ENCODE measurements around the gene LBX2. TPM values are rescaled to one million over a fixed set of nuclear protein-coding genes. Genes with fewer than 3 reads are reported as not detected.

LBX2 gene
- total and polyA plus RNA-seq, 9 of the 15 experiments (the other 6 are each of a cell fraction or from before 2014, with no cell fraction given), result 0.39 to 6.2 (median 1.8) TPM; not detected in 1

DNA sequence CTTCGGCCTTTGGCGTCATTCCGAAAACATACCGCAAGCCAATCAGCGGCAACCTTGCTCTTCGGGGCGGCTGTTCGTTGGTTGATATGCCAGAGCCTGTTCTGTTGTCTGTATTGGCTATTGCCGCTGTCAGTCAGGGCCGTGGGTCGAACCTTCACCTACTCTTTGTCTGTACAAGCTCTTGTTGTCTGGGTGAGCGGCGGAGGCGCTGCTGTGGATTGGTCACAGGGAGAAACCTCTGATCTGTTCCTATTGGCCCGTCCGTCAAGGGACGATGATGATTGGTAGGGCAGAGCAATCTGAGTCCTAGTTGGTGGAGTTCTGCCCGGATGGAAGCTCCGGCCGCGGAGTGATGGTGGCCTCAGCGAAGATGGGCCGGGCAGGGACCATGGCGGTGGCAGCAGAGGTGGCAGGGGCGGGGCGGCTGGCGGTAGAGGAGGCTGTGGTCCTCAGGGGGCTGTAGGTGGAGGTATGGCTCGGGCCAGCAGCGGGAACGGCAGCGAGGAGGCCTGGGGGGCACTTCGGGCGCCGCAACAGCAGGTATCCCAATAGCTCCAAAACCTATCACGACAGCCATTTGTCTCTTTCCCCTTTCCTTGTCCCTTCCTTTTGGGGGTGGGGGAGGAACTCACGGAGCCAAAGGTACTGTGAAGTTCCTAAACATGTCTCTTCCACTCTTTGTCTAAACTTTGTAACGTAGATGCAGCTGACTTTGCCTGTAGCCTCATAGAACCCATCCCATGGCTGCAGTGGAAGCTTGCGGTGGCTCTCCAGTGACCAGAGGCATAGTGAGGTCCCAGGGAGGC, 41.1 kb downstream of the LBX2 start, which contains the start of gene WBP1 (continued):
- TF ChIP-seq RBM15 (IDR thresholded peaks at IDR 0.05; ENCODE audit: insufficient read depth, low read length) (no peak), HDAC8 (tag; IDR thresholded peaks at IDR 0.05) (no peak), ZNF444 (CRISPR knock-in tag; IDR thresholded peaks at IDR 0.05) (no peak), EP400 (IDR thresholded peaks at IDR 0.05) (peak; percentile 33; the same call in 1 of the 2 replicates), ZNF778 (CRISPR knock-in tag; IDR thresholded peaks at IDR 0.05) (no peak), ESRRB (CRISPR knock-in tag; IDR thresholded peaks at IDR 0.05; ENCODE audit: borderline replicate concordance) (no peak), POLR2AphosphoS2 (IDR thresholded peaks at IDR 0.05; ENCODE audit: low read length) (no peak; the same call in 1 of the 2 replicates), FUS (optimal IDR thresholded peaks at IDR 0.05; ENCODE audit: low read depth, low read length) (no peak), ZNF668 (CRISPR knock-in tag; IDR thresholded peaks at IDR 0.05) (no peak), DPF2 (IDR thresholded peaks at IDR 0.05) (no peak), HDAC6 (IDR thresholded peaks at IDR 0.05; ENCODE audit: low read depth, low read length) (no peak), TSC22D4 (tag; IDR thresholded peaks at IDR 0.05) (no peak), DACH1 (IDR thresholded peaks at IDR 0.05; ENCODE audit: partially characterized antibody) (no peak), PKNOX1 (IDR thresholded peaks at IDR 0.05) (peak; percentile 100), HNRNPL (IDR thresholded peaks at IDR 0.05; ENCODE audit: low read depth, low read length) (no peak), ZNF717 (CRISPR knock-in tag; IDR thresholded peaks at IDR 0.05) (no peak)
- TF ChIP-seq, protein P1, sequence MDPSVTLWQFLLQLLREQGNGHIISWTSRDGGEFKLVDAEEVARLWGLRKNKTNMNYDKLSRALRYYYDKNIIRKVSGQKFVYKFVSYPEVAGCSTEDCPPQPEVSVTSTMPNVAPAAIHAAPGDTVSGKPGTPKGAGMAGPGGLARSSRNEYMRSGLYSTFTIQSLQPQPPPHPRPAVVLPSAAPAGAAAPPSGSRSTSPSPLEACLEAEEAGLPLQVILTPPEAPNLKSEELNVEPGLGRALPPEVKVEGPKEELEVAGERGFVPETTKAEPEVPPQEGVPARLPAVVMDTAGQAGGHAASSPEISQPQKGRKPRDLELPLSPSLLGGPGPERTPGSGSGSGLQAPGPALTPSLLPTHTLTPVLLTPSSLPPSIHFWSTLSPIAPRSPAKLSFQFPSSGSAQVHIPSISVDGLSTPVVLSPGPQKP (CRISPR knock-in tag; IDR thresholded peaks at IDR 0.05), result no peak
- TF ChIP-seq, protein P2, sequence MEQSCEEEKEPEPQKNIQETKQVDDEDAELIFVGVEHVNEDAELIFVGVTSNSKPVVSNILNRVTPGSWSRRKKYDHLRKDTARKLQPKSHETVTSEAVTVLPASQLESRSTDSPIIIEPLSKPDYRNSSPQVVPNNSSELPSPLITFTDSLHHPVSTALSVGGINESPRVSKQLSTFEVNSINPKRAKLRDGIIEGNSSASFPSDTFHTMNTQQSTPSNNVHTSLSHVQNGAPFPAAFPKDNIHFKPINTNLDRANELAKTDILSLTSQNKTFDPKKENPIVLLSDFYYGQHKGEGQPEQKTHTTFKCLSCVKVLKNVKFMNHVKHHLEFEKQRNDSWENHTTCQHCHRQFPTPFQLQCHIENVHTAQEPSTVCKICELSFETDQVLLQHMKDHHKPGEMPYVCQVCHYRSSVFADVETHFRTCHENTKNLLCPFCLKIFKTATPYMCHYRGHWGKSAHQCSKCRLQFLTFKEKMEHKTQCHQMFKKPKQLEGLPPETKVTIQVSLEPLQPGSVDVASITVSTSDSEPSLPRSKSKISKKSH (CRISPR knock-in tag; IDR thresholded peaks at IDR 0.05), result no peak
- TF ChIP-seq, protein P3, sequence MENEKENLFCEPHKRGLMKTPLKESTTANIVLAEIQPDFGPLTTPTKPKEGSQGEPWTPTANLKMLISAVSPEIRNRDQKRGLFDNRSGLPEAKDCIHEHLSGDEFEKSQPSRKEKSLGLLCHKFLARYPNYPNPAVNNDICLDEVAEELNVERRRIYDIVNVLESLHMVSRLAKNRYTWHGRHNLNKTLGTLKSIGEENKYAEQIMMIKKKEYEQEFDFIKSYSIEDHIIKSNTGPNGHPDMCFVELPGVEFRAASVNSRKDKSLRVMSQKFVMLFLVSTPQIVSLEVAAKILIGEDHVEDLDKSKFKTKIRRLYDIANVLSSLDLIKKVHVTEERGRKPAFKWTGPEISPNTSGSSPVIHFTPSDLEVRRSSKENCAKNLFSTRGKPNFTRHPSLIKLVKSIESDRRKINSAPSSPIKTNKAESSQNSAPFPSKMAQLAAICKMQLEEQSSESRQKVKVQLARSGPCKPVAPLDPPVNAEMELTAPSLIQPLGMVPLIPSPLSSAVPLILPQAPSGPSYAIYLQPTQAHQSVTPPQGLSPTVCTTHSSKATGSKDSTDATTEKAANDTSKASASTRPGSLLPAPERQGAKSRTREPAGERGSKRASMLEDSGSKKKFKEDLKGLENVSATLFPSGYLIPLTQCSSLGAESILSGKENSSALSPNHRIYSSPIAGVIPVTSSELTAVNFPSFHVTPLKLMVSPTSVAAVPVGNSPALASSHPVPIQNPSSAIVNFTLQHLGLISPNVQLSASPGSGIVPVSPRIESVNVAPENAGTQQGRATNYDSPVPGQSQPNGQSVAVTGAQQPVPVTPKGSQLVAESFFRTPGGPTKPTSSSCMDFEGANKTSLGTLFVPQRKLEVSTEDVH (IDR thresholded peaks at IDR 0.05; ENCODE audit: low read depth, partially characterized antibody), result no peak
- TF ChIP-seq, protein P4, sequence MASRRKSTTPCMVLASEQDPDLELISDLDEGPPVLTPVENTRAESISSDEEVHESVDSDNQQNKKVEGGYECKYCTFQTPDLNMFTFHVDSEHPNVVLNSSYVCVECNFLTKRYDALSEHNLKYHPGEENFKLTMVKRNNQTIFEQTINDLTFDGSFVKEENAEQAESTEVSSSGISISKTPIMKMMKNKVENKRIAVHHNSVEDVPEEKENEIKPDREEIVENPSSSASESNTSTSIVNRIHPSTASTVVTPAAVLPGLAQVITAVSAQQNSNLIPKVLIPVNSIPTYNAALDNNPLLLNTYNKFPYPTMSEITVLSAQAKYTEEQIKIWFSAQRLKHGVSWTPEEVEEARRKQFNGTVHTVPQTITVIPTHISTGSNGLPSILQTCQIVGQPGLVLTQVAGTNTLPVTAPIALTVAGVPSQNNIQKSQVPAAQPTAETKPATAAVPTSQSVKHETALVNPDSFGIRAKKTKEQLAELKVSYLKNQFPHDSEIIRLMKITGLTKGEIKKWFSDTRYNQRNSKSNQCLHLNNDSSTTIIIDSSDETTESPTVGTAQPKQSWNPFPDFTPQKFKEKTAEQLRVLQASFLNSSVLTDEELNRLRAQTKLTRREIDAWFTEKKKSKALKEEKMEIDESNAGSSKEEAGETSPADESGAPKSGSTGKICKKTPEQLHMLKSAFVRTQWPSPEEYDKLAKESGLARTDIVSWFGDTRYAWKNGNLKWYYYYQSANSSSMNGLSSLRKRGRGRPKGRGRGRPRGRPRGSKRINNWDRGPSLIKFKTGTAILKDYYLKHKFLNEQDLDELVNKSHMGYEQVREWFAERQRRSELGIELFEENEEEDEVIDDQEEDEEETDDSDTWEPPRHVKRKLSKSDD (conservative IDR thresholded peaks at IDR 0.05; ENCODE audit: low read length), result no peak

Measured in K562 (cell line).